Breast epithelium (tissue), 4 donors: Measurements from ENCODE around the gene PRLR. TPM values are rescaled to one million over a fixed set of nuclear protein-coding genes. Genes with fewer than 3 reads are reported as not detected.

Source experiments
- DNase-seq, 2 donors: peaks; one replicate each; pipeline ENCODE4 v3.0.0-alpha.2; 2019; ENCODE audit warnings: low spot score in 2 of 2
- H3K27ac ChIP-seq, 2 donors: fragments of 200-600 bp; sonication (generic) in 1 of 2; one replicate each; pipeline ENCODE4 v1.5.1; 2016 to 2019; ENCODE audit warnings: mild to moderate bottlenecking in 1 of 2
- H3K27me3 ChIP-seq, 2 donors: fragments of 200-600 bp; sonication (generic) in 1 of 2; one replicate each; pipeline versions ENCODE4 v1.5.1 to v1.6.0; 2017 to 2019; ENCODE audit warnings: control low read depth in 1 of 2, mild to moderate bottlenecking in 1 of 2
- H3K36me3 ChIP-seq: fragments of 200-600 bp; one replicate; pipeline ENCODE4 v1.5.1; 2019
- H3K4me1 ChIP-seq, 2 donors: fragments of 200-600 bp; sonication (generic); one replicate each; pipeline ENCODE4 v1.5.1; 2016 to 2019; ENCODE audit warnings: control low read depth in 1 of 2
- H3K4me3 ChIP-seq, 3 donors: fragments of 200-600 bp; sonication (generic); 1 replicate in 2 of 3; 2 replicates in 1 of 3; pipeline ENCODE4 v1.5.1; 2016 to 2019; ENCODE audit warnings: mild to moderate bottlenecking in 3 of 3, moderate library complexity in 2 of 3
- H3K9me3 ChIP-seq, 2 donors: fragments of 200-600 bp; sonication (generic) in 1 of 2; one replicate each; pipeline ENCODE4 v1.5.1; 2016 to 2019; ENCODE audit warnings: control low read depth in 1 of 2
- CTCF ChIP-seq, 3 donors: fragments of 450-650 bp; IDR thresholded peaks; one replicate each; pipeline ENCODE4 v1.5.1; 2016 to 2017; ENCODE audit warnings: antibody characterized with exemption in 3 of 3, mild to moderate bottlenecking in 3 of 3, moderate library complexity in 3 of 3
- POLR2A ChIP-seq: fragments of 450-650 bp; IDR thresholded peaks from one replicate; pipeline ENCODE4 v1.6.1; 2016; ENCODE audit warnings: antibody characterized with exemption, mild to moderate bottlenecking, moderate library complexity
- POLR2AphosphoS5 ChIP-seq, 3 donors: sonication (generic); formaldehyde crosslinking; IDR thresholded peaks; one replicate each; pipeline ENCODE4 v1.6.1; 2017; ENCODE audit warnings: antibody characterized with exemption in 3 of 3
- intact Hi-C: fragments of 100-400 bp; cut with DNase I; formaldehyde crosslinking; loops from one replicate; pipeline ENCODE4 v1.15.1; 2023; ENCODE audit warnings: low total_unique reads
- total RNA-seq, 3 donors: library from RNA; depleted of rRNA; stranded (reverse); fragments of >200 nt; gene quantifications; one replicate each; pipeline ENCODE4 v1.1.0, GENCODE V29; 2016

Gene PRLR
- total RNA-seq: 10 to 100 TPM in 2 of 3 donors, 1 to 10 TPM in 1; 2.6 to 78.0 (median 28.8) TPM

GRCh38 chr5:35230038-35230611, at the start of gene PRLR:
TSS of gene PRLR (minus strand) at chr5:35230487. CDS start at chr5:35089620, 140,867 bp downstream.
- TF ChIP-seq POLR2A (peak; percentile 21), CTCF (IDR thresholded peaks at IDR 0.05) (no peak), POLR2AphosphoS5 (IDR thresholded peaks at IDR 0.05) (peak in 2 of 3 donors; percentile 33 to 63)
- no peaks in the 10 kb centered on the region for H3K9me3 ChIP-seq
- H3K27ac ChIP-seq: peak within 1 kb of the TSS; percentile 80 to 82
- no peaks in the 10 kb centered on the region for H3K36me3 ChIP-seq
- DNase-seq: peak; percentile 48 to 69
- peak within 1 kb of the TSS; percentile 37 to 70 (median 65) for H3K4me3 ChIP-seq
- no peaks in the 10 kb centered on the region for H3K27me3 ChIP-seq
- no peaks in the 10 kb centered on the region for H3K4me1 ChIP-seq
- intact Hi-C loops: no loop called here

GRCh38 chr5:35274839-35275509, 44.7 kb upstream of the PRLR start:
- no peak for TF ChIP-seq POLR2AphosphoS5 (IDR thresholded peaks at IDR 0.05)
- TF ChIP-seq CTCF (IDR thresholded peaks at IDR 0.05): no peak
- no peak for TF ChIP-seq POLR2A
- no peak for DNase-seq
- intact Hi-C loops: no loop called here
- Histone ChIP-seq H3K4me1 (no peaks in the 10 kb centered on the region), H3K27me3 (no peaks in the 10 kb centered on the region), H3K9me3 (no peaks in the 10 kb centered on the region), H3K27ac (no peak overlapping the region), H3K36me3 (no peaks in the 10 kb centered on the region), H3K4me3 (no peak overlapping the region)

GRCh38 chr5:35269006-35269405, 38.7 kb upstream of the PRLR start:
- Histone ChIP-seq H3K4me3 (no peak overlapping the region), H3K27me3 (no peaks in the 10 kb centered on the region), H3K4me1 (no peaks in the 10 kb centered on the region), H3K36me3 (no peaks in the 10 kb centered on the region), H3K27ac (no peak overlapping the region), H3K9me3 (no peaks in the 10 kb centered on the region)
- intact Hi-C loops: no loop called here
- no peak for DNase-seq
- no peak for TF ChIP-seq CTCF (IDR thresholded peaks at IDR 0.05)
- TF ChIP-seq POLR2AphosphoS5 (IDR thresholded peaks at IDR 0.05): no peak
- no peak for TF ChIP-seq POLR2A

- no peaks in the 10 kb centered on the region for H3K9me3 ChIP-seq
- H3K27me3 ChIP-seq: no peaks in the 10 kb centered on the region
- no peaks in the 10 kb centered on the region for H3K4me1 ChIP-seq
- no peak for DNase-seq
- intact Hi-C loops: no loop called here
- H3K4me3 ChIP-seq: no peak overlapping the region
- TF ChIP-seq POLR2A: no peak
- no peak for TF ChIP-seq CTCF (IDR thresholded peaks at IDR 0.05)
- TF ChIP-seq POLR2AphosphoS5 (IDR thresholded peaks at IDR 0.05): no peak
- H3K36me3 ChIP-seq: no peaks in the 10 kb centered on the region
- no peak overlapping the region for H3K27ac ChIP-seq
Measured at GRCh38 chr5:35266276-35266675, 36.0 kb upstream of the PRLR start.

GRCh38 chr5:35264509-35264908, 34.2 kb upstream of the PRLR start:
- intact Hi-C loops: no loop called here
- no peaks in the 10 kb centered on the region for H3K27me3 ChIP-seq
- H3K36me3 ChIP-seq: no peaks in the 10 kb centered on the region
- TF ChIP-seq POLR2AphosphoS5 (IDR thresholded peaks at IDR 0.05) (no peak), POLR2A (no peak), CTCF (IDR thresholded peaks at IDR 0.05) (no peak)
- H3K4me3 ChIP-seq: no peak overlapping the region
- no peak overlapping the region for H3K27ac ChIP-seq
- H3K9me3 ChIP-seq: no peaks in the 10 kb centered on the region
- H3K4me1 ChIP-seq: no peaks in the 10 kb centered on the region
- no peak for DNase-seq
